K562 (cell line): ENCODE results near the gene HOXB7. TPM values are rescaled to one million over a fixed set of nuclear protein-coding genes. Genes with fewer than 3 reads are reported as not detected.

Experiments
- CREB3L1 ChIP-seq: fragments of 450-650 bp; IDR thresholded peaks from 2 replicates; pipeline ENCODE4 v1.6.1; 2014; ENCODE audit warnings: low read depth, mild to moderate bottlenecking, moderate library complexity, borderline replicate concordance
- CREM ChIP-seq: IDR thresholded peaks from 2 replicates; pipeline ENCODE4 v1.6.1; 2014; ENCODE audit warnings: antibody characterized with exemption, low read depth
- CTCFL ChIP-seq: IDR thresholded peaks from 2 replicates; pipeline ENCODE4 v1.6.1; 2011; ENCODE audit warnings: borderline replicate concordance, low read depth, mild to moderate bottlenecking, moderate library complexity, low read length; ENCODE audit not compliant: insufficient read depth, poor library complexity, severe bottlenecking
- ETV5 ChIP-seq: sonication (generic); formaldehyde crosslinking; IDR thresholded peaks from 2 replicates; pipeline ENCODE4 v1.4.0; 2020; ENCODE audit warnings: low read depth, mild to moderate bottlenecking, missing genetic modification reagents
- HMGXB4 ChIP-seq: sonication (generic); formaldehyde crosslinking; IDR thresholded peaks from 2 replicates; pipeline ENCODE4 v1.8.1; 2023; ENCODE audit warnings: mild to moderate bottlenecking, missing genetic modification reagents
- NBN ChIP-seq: fragments of 450-650 bp; IDR thresholded peaks from 2 replicates; pipeline ENCODE4 v1.6.1; 2016; ENCODE audit warnings: low read depth, mild to moderate bottlenecking
- SNIP1 ChIP-seq: fragments of 450-650 bp; IDR thresholded peaks from 2 replicates; pipeline ENCODE4 v1.7.1; 2017; ENCODE audit warnings: low read depth, mild to moderate bottlenecking
- ZBTB34 ChIP-seq: fragments of 250-450 bp; sonication (Bioruptor Pico); IDR thresholded peaks from 2 replicates; pipeline ENCODE4 v1.8.0; 2021; ENCODE audit warnings: mild to moderate bottlenecking, moderate library complexity
- ZBTB43 ChIP-seq: sonication (generic); formaldehyde crosslinking; IDR thresholded peaks from 2 replicates; pipeline ENCODE4 v1.8.0; 2023; ENCODE audit warnings: mild to moderate bottlenecking, missing genetic modification reagents
- ZNF280B ChIP-seq: fragments of 250-450 bp; sonication (Bioruptor Pico); IDR thresholded peaks from 2 replicates; pipeline ENCODE4 v1.5.1; 2021; ENCODE audit warnings: mild to moderate bottlenecking
- ZNF512 ChIP-seq: IDR thresholded peaks from 2 replicates; pipeline ENCODE4 v1.6.1; 2016; ENCODE audit warnings: missing genetic modification characterization, missing compliant biosample characterization
- polyA plus RNA-seq, 8 experiments: library from polyadenylated mRNA; depleted of rRNA in 4 of 8; stranded (reverse) in 5 of 8; unstranded in 3 of 8; fragments of >200 nt; fragmentation: Nextera tagmentation in 2 of 8; fragmentation: Illumina TruSeq in 1 of 8; extraction: Ambion mirVana in 2 of 8; extraction: Trizol in 1 of 8; gene quantifications; 2 replicates each; pipeline versions ENCODE4 v1.2.1 to v1.2.3, GENCODE V29; 2011 to 2014; ENCODE audit warnings: inconsistent platforms in 1 of 8, missing spikeins in 1 of 8
- total RNA-seq, 7 experiments: library from RNA; depleted of rRNA in 6 of 7; stranded (reverse); fragments of >200 nt in 6 of 7; fragmentation: Illumina TruSeq in 2 of 7; extraction: Trizol in 2 of 7; gene quantifications; 2 replicates each; pipeline versions ENCODE4 v1.2.1 to v1.2.3, GENCODE V29; 2011 to 2021; ENCODE audit warnings: low replicate concordance in 1 of 7

Gene HOXB7
- total and polyA plus RNA-seq, 9 of the 15 experiments (the other 6 are each of a cell fraction or from before 2014, with no cell fraction given), result 5.5 to 16.7 (median 8.3) TPM

- TF ChIP-seq ZNF512 (tag) (no peak), HMGXB4 (no peak; the same call in 1 of the 2 replicates), NBN (0 out of 2 replicates have a peak, but pooled peaks have one; percentile 38), SNIP1 (no peak), ZBTB34 (CRISPR knock-in tag) (no peak), CTCFL (peak; percentile 79), CREB3L1 (0 out of 2 replicates have a peak, but pooled peaks have one; percentile 34), ZNF280B (CRISPR knock-in tag) (no peak), ZBTB43 (CRISPR knock-in tag) (no peak), CREM (peak; percentile 58), ETV5 (CRISPR knock-in tag) (no peak)
Measured at GRCh38 chr17:48636177-48637018, 25.6 kb upstream of the HOXB7 start (continued).
